ENCODE data around the gene ELOA.

The ELOA gene

GRCh38 chr1:23759277-23759676, 16.0 kb downstream of the ELOA start:
- DNase-seq (ENCODE audit: low read depth, low spot score): no peak
- TF ChIP-seq, protein P1, sequence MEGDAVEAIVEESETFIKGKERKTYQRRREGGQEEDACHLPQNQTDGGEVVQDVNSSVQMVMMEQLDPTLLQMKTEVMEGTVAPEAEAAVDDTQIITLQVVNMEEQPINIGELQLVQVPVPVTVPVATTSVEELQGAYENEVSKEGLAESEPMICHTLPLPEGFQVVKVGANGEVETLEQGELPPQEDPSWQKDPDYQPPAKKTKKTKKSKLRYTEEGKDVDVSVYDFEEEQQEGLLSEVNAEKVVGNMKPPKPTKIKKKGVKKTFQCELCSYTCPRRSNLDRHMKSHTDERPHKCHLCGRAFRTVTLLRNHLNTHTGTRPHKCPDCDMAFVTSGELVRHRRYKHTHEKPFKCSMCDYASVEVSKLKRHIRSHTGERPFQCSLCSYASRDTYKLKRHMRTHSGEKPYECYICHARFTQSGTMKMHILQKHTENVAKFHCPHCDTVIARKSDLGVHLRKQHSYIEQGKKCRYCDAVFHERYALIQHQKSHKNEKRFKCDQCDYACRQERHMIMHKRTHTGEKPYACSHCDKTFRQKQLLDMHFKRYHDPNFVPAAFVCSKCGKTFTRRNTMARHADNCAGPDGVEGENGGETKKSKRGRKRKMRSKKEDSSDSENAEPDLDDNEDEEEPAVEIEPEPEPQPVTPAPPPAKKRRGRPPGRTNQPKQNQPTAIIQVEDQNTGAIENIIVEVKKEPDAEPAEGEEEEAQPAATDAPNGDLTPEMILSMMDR (IDR thresholded peaks at IDR 0.05; ENCODE audit: insufficient read depth, low read length, missing control alignments): no peak
- ChIA-PET CTCF (interaction anchor here (2.5 to 3.7 kb wide), 2 partner anchors 12 to 14 kb away, joined by 12 to 26 read pairs; no protein-coding TSS in a partner anchor), POLR2A (no interaction called here)
- H3K4me3 ChIP-seq (ENCODE audit: low read depth, low read length): no peak overlapping the region

- ChIA-PET POLR2A (interaction anchor here (0.6 kb wide), 1 partner anchor 322 kb away, joined by 5 read pairs; no protein-coding TSS in a partner anchor), CTCF (interaction anchor here (1.6 to 3.5 kb wide), 3 partner anchors 8 to 153 kb away, joined by 6 to 18 read pairs (median 7); no protein-coding TSS in a partner anchor)
- no peak for DNase-seq (ENCODE audit: low read depth, low spot score)
- H3K4me3 ChIP-seq (ENCODE audit: low read depth, low read length): no peak overlapping the region
- TF ChIP-seq, protein P1 (IDR thresholded peaks at IDR 0.05; ENCODE audit: insufficient read depth, low read length, missing control alignments): no peak
Observed at GRCh38 chr1:23763041-23763577, 19.8 kb downstream of the ELOA start.

DNA sequence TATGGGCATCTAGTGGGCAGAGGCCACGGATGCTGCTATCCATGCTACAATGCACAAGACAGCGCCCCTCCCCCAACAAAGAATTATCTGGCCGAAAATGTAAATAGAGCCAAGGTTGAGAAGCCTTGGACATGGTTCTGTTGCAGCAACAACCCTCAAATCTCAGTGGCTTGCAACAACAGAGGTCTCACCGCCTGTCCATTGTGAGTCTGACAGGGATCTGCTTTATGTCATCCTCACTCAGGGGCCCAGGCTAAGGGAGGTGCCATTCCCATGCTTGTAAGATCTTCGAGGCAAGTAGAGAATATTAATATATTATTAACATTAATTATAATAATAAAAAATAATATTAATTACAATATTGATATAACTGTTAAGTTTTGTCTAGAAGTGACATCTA, 25.5 kb downstream of the ELOA start:
- POLR2A ChIA-PET: no interaction called here
- no peak overlapping the region for H3K4me3 ChIP-seq (ENCODE audit: low read depth, low read length)
- CTCF ChIA-PET: interaction anchor here (1.2 to 3.8 kb wide), 2 partner anchors 15 to 148 kb away, joined by 4 to 53 read pairs; no protein-coding TSS in a partner anchor
- DNase-seq (ENCODE audit: low read depth, low spot score): no peak
- TF ChIP-seq, protein P1 (IDR thresholded peaks at IDR 0.05; ENCODE audit: insufficient read depth, low read length, missing control alignments): no peak

- H3K4me3 ChIP-seq (ENCODE audit: low read depth, low read length): no peak overlapping the region
- no peak for DNase-seq (ENCODE audit: low read depth, low spot score)
- TF ChIP-seq, protein P1 (IDR thresholded peaks at IDR 0.05; ENCODE audit: insufficient read depth, low read length, missing control alignments): peak; percentile 98
- CTCF ChIA-PET: interaction anchor here (0.6 to 3.8 kb wide), 39 partner anchors 9 to 342 kb away, joined by 3 to 53 read pairs (median 4); partner anchors contain the start of genes CNR2, FUCA1, LYPLA2 and MYOM3
- POLR2A ChIA-PET: interaction anchor here (1.5 kb wide), 1 partner anchor 18 kb away, joined by 3 read pairs; no protein-coding TSS in a partner anchor
Observed at GRCh38 chr1:23772049-23772853, 29.0 kb downstream of the ELOA start.

DNA sequence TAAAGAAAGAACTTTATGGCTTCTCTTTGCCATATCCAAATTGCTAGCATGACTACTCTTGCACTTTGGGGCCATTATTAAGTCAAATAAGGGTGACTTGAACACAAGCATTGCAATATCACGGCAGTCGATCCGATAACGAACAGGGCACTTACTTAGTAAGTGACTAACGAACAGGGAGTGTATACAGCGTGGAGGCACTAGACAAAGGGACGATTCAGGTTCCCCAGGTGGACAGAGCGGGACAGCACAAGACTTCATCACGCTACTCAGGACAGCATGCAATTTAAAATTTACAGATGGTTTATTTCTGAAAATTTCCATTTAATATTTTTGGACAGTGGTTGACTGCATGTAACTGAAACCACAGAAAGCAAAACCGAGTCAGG, 29.6 kb downstream of the ELOA start:
- DNase-seq (ENCODE audit: low read depth, low spot score): no peak
- ChIA-PET CTCF (interaction anchor here (2.0 to 5.7 kb wide), 3 partner anchors 12 to 144 kb away, joined by 5 to 33 read pairs (median 7); no protein-coding TSS in a partner anchor), POLR2A (no interaction called here)
- no peak overlapping the region for H3K4me3 ChIP-seq (ENCODE audit: low read depth, low read length)
- TF ChIP-seq, protein P1 (IDR thresholded peaks at IDR 0.05; ENCODE audit: insufficient read depth, low read length, missing control alignments): no peak

All from AG04449 (cell line).